Keratinocyte (primary cell): ENCODE measurements around the gene GGT7. TPM values are rescaled to one million over a fixed set of nuclear protein-coding genes. Genes with fewer than 3 reads are reported as not detected.

Experiments
- DNase-seq: peaks from one replicate; pipeline ENCODE4 v3.0.0-alpha.2; 2011; ENCODE audit warnings: low read depth, missing footprints, low spot score
- FAIRE-seq: peaks from 2 replicates; lab custom pipeline; 2011; peaks lifted over from hg19 to GRCh38; lab: Jason Lieb, UNC
- H2AFZ ChIP-seq: 2 replicates; pipeline ENCODE4 v1.6.0; 2012; ENCODE audit warnings: low read length, control low read depth, inconsistent platforms; ENCODE audit not compliant: control insufficient read depth
- H3K27ac ChIP-seq: 2 replicates; pipeline ENCODE4 v1.5.1; 2011; ENCODE audit warnings: low read length; ENCODE audit not compliant: control insufficient read depth, insufficient read depth
- H3K27me3 ChIP-seq: 3 replicates; pipeline ENCODE4 v1.6.0; 2011; ENCODE audit warnings: low read length; ENCODE audit not compliant: control insufficient read depth, insufficient read depth; ENCODE audit errors: extremely low read depth
- H3K36me3 ChIP-seq, 2 experiments: 2 replicates in 1 of 2; 3 replicates in 1 of 2; pipeline ENCODE4 v1.5.1; 2011; ENCODE audit warnings: low read length in 2 of 2, mild to moderate bottlenecking in 1 of 2; ENCODE audit not compliant: control insufficient read depth in 2 of 2, insufficient read depth in 2 of 2; ENCODE audit errors: extremely low read depth in 1 of 2
- H3K4me1 ChIP-seq: 3 replicates; pipeline ENCODE4 v1.5.1; 2011; ENCODE audit warnings: low read length; ENCODE audit not compliant: control insufficient read depth, insufficient read depth; ENCODE audit errors: extremely low read depth
- H3K4me2 ChIP-seq: 3 replicates; pipeline ENCODE4 v1.6.0; 2011; ENCODE audit warnings: low read depth, low read length; ENCODE audit not compliant: control insufficient read depth, insufficient read depth; ENCODE audit errors: extremely low read depth
- H3K4me3 ChIP-seq, 3 experiments: fragments of 200-600 bp in 1 of 3; sonication (generic) in 1 of 3; 2 replicates in 2 of 3; 3 replicates in 1 of 3; pipeline ENCODE4 v1.5.1; 2011 to 2016; ENCODE audit warnings: low read length in 3 of 3, mild to moderate bottlenecking in 3 of 3, control low read depth in 2 of 3, inconsistent platforms in 1 of 3, low read depth in 1 of 3, mixed read lengths in 1 of 3, mixed run types in 1 of 3, moderate library complexity in 1 of 3; ENCODE audit not compliant: control insufficient read depth in 2 of 3, insufficient read depth in 2 of 3; ENCODE audit errors: extremely low read depth in 1 of 3
- H3K79me2 ChIP-seq: 2 replicates; pipeline ENCODE4 v1.6.0; 2012; ENCODE audit warnings: low read length; ENCODE audit not compliant: control insufficient read depth, insufficient read depth
- H3K9ac ChIP-seq: 3 replicates; pipeline ENCODE4 v1.6.0; 2011; ENCODE audit warnings: low read length; ENCODE audit not compliant: control insufficient read depth, insufficient read depth; ENCODE audit errors: extremely low read depth
- H3K9me1 ChIP-seq: 3 replicates; pipeline ENCODE4 v1.6.0; 2011; ENCODE audit warnings: low read length; ENCODE audit not compliant: control insufficient read depth, insufficient read depth; ENCODE audit errors: extremely low read depth
- H3K9me3 ChIP-seq: 2 replicates; pipeline ENCODE4 v1.5.1; 2012; ENCODE audit warnings: low read depth, low read length; ENCODE audit not compliant: control insufficient read depth
- H4K20me1 ChIP-seq: 3 replicates; pipeline ENCODE4 v1.6.0; 2011; ENCODE audit warnings: low read length; ENCODE audit not compliant: control insufficient read depth, insufficient read depth; ENCODE audit errors: extremely low read depth
- CTCF ChIP-seq, 3 experiments: IDR thresholded peaks in 1 of 3; conservative IDR thresholded peaks in 1 of 3; optimal IDR thresholded peaks in 1 of 3; 2 replicates in 2 of 3; 3 replicates in 1 of 3; pipeline versions ENCODE3 to v1.5.1; 2011; ENCODE audit warnings: low read length in 3 of 3, mild to moderate bottlenecking in 3 of 3, moderate library complexity in 2 of 3, control low read depth in 1 of 3, inconsistent platforms in 1 of 3; ENCODE audit not compliant: insufficient read depth in 2 of 3; ENCODE audit errors: extremely low read depth in 1 of 3
- EZH2 ChIP-seq: IDR thresholded peaks from one replicate; pipeline ENCODE4 v1.6.1; 2012; ENCODE audit warnings: inconsistent platforms, mild to moderate bottlenecking, low read length, moderate library complexity
- dilution Hi-C: fragments of 300-500 bp; cut with MboI; formaldehyde crosslinking; loops from one replicate; pipeline ENCODE4 v1.7.0; 2020; ENCODE audit warnings: low sequenced_read_pairs; ENCODE audit not compliant: extremely low pct_ligation_motif_present
- polyA plus RNA-seq, 5 experiments: library from polyadenylated mRNA; depleted of rRNA in 3 of 5; stranded (reverse) in 3 of 5; stranded (forward) in 1 of 5; unstranded in 1 of 5; fragments of >200 nt; gene quantifications; 1 replicate in 1 of 5; 2 replicates in 3 of 5; 3 replicates in 1 of 5; pipeline versions ENCODE4 v1.2.1 to v1.2.3, GENCODE V29; 2011 to 2012; ENCODE audit warnings: missing spikeins in 2 of 5, low read depth in 1 of 5, low replicate concordance in 1 of 5

GGT7 gene
- polyA plus RNA-seq, 1 donor (not counting 4 experiments of a cell fraction or from before 2014, with no cell fraction given), result 5.0 TPM

- Histone ChIP-seq H3K27me3 (no peaks in the 10 kb centered on the region), H3K9me3 (no peaks in the 10 kb centered on the region), H4K20me1 (no peaks in the 10 kb centered on the region), H2AFZ (no peak overlapping the region), H3K79me2 (no peaks in the 10 kb centered on the region), H3K9me1 (no peaks in the 10 kb centered on the region), H3K36me3 (peaks cover 0 to 3% of the 10 kb centered on the region in 2 experiments), H3K4me1 (no peaks in the 10 kb centered on the region), H3K4me2 (no peak overlapping the region), H3K4me3 (no peak overlapping the region), H3K9ac (no peak overlapping the region), H3K27ac (no peak overlapping the region)
- no peak for DNase-seq
- FAIRE-seq, result no peak
- dilution Hi-C loops, result no loop called here
- no peak for TF ChIP-seq EZH2
- TF ChIP-seq CTCF (optimal IDR thresholded peaks at IDR 0.05 in 1 of 3, IDR thresholded peaks at IDR 0.05 in 1 of 3, conservative IDR thresholded peaks at IDR 0.05 in 1 of 3; ENCODE audit: extremely low read depth in 1 of 3, insufficient read depth in 2 of 3, low read length in 3 of 3), result no peak
Measured at GRCh38 chr20:34848597-34848996, 24.1 kb downstream of the GGT7 start.

- Histone ChIP-seq H3K9me3 (no peaks in the 10 kb centered on the region), H4K20me1 (no peaks in the 10 kb centered on the region), H3K36me3 (no peaks in the 10 kb centered on the region), H3K9me1 (no peaks in the 10 kb centered on the region), H3K4me2 (no peak overlapping the region), H3K27ac (no peak overlapping the region), H2AFZ (no peak overlapping the region), H3K79me2 (no peaks in the 10 kb centered on the region), H3K4me1 (no peaks in the 10 kb centered on the region), H3K9ac (no peak overlapping the region), H3K27me3 (no peaks in the 10 kb centered on the region), H3K4me3 (no peak overlapping the region)
- DNase-seq (no peak), FAIRE-seq (no peak)
- TF ChIP-seq CTCF (optimal IDR thresholded peaks at IDR 0.05 in 1 of 3, IDR thresholded peaks at IDR 0.05 in 1 of 3, conservative IDR thresholded peaks at IDR 0.05 in 1 of 3; ENCODE audit: extremely low read depth in 1 of 3, insufficient read depth in 2 of 3, low read length in 3 of 3), result no peak
- TF ChIP-seq EZH2, result no peak
- dilution Hi-C loops, result no loop called here
Measured at GRCh38 chr20:34843421-34843820, 29.2 kb downstream of the GGT7 start.
